GM21360 (cell line): ENCODE measurements around the gene KIF15.

Experiments
- ATAC-seq: cut with Tn5 transposase; IDR thresholded peaks from one replicate; pipeline ENCODE4 v1.9.1; 2021; ENCODE audit warnings: mild to moderate bottlenecking, moderate library complexity; ENCODE audit not compliant: unreplicated experiment

The KIF15 gene

DNA sequence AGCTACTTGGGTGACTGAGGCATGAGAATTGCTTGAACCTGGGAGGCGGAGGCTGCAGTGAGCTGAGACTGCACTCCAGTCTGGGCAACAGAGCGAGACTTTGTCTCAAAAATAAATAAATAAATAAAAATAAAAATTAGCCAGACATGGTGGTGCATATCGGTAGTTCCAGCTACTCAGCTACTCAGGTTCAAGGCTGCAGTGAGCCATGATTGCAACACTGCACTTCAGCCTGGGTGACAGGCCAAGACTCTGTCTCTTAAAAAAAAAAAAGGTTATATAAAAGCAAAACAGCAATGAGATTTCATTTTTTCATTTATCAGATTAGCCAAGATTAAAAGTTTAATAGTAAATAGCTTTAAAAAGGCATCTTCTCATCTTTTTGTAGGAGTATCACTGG lies 115.7 kb downstream of the KIF15 start:
- ATAC-seq = no peak

DNA sequence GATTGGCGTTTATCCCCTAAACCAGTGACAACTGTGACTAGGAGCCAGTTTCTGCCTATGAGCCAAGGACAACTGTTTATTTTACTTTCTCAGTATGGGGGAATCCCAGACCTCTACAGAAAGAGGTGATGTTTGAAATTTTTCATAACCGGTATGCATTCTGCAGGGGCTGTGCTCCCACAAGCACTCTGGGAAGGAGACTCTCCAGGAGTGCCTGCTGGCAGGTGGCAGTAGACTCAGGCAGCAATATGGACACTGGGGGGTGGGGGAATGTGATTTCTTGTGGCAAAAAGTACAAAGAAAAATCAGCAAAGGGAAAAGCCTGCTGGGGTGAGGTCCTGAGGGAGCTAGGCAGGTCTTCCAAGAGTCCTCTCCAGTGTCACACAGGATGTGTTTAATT lies 118.7 kb downstream of the KIF15 start:
- ATAC-seq = no peak

DNA sequence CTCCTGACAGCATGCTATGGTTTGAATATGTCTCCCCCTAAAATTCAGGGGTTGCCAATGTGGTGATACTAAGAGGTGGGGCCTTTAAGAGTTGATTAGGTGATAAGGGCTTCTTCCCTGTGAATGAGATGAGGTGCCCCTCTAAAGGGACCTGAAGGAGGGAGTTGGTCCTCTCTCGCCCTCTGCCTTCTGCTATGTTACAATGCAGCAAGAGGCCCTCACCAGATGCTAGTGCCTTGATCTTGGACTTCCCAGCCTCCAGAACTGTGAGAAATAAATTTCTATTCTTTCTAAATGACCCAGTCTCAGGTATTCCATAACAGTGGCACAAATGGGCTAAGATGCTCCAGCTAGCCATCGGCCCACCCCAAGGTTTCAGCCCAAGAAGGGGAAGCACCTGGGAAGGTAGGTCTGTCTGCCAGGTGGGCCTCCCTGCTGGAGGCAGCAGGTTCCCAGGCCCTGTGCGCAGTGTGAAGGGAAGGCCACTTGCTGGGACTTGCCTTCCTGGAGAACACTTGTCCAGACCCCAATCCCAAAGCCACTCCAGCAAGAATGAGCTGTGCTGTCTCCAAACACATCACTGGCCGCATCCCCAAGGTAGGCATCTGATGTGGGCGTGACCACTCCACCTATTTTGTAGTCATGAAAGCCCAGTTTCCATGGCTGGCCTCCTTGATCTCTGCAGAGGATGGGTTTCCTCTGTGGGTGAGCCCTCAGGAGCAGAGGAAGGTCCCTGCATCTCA lies 121.8 kb downstream of the KIF15 start:
- no peak for ATAC-seq

DNA sequence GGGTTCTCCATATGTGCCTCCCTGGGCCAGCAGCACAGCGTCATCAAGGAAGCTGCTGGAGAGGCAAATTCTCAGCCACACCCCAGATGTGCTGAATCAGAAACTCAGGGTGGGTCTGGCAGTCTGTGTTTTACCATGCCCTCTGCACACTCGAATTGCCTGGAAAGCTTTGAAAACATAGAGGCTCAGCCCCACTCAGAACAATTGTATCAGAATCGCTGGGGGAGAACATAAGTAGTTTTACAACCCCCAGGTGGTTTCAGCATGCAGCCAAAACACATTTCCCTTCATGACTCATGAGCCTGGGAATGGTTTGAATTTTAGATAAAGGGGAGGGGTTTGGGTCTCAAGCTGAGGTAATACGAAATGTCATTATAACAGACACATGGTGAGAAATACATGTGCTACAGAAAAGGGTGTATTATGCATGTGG lies 122.4 kb downstream of the KIF15 start:
- ATAC-seq = no peak

DNA sequence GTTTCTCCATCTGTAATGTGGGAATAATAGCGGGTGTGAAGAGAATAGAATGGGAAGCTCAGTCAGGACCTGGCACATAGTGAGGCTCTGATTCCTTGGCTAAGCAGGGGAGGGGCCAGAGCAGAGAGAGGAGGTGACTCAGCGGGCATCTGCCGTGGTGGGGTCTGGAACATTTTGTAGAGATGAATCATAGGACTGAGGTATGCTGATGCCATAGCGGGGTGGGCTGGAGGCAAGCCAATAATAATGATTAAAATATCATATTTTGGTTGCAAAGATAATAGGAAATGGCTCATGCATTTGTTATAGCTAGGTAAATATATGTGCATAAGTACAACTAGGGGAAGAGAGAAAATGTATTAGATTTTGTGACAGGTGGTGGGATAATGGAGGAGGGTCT lies 124.0 kb downstream of the KIF15 start:
- ATAC-seq = no peak

DNA sequence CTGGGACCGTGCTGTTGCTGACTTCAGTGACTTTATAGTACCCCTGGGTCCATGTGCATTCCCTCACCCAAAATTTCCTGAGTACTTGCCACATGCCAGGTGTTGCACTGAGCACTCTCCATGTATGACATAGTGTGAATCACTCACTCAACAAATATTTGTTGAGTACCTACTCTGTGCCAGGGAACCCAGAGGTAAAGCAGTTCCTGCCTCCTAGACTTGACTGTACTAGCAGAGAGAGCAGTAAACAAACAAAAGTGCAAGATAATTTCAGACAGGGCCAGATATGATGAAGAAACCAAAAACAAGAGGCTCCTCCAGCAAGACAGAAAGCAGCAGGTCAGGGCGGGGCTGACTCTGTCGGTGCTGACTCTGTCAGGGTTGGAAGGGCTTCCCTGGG lies 125.0 kb downstream of the KIF15 start:
- no peak for ATAC-seq

DNA sequence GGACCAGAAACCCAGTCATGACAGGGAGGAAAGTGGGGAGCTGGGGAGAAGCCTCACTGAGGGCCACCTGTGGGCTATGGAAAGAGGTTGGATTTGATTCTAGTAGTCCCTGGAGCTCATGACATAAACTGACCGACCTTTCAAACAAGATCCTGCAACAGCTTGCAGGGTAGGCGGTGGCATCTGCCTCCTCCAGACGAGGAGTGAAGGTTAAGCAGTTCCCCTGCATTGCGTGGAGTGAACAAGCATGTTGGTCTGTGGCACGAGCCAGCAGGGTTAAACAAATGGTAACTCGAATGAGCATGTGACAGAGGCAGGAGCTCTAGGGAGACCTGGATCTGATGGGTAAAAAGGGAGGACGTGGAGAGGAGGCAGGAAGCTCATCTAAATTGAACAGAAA lies 125.5 kb downstream of the KIF15 start:
- ATAC-seq = no peak

DNA sequence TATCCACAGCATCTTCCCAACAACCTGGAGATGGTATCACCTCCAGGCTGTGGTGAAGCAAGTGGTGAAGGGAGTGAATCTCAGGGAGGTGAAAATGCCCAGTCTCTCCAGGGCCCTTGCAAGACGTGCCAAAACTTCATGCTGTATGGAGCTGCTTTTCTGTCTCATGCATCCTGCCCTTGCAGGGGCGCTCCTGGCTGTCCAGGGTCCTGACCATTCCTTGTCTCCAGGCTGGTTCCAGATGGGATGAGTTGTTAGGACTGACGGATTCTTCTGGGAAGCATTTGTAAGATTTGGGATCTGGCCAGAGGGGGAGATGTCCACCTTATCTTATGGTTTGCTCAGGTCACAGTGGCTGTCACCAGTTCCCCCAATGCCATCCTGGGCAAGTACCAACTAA lies 128.7 kb downstream of the KIF15 start:
- no peak for ATAC-seq

DNA sequence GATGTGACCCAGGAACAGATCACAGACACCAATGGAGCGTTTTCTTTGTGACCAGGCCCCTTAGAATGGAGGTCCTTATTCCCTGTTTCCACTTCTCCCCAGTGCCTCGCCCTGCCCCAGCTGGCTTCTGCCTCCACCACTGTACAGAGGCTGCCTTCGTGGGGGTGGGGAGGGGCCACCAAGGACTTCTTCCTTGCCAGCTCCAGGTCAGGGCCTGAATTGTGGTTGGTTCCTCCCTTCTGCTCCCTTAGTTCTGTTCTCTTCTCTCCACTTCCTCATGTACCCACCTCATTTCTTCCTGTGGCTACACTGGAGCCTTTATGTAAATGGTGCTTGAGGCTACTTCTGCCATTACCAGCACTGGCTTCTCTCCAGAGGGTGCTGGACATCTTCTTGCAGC lies 129.3 kb downstream of the KIF15 start:
- ATAC-seq = no peak

DNA sequence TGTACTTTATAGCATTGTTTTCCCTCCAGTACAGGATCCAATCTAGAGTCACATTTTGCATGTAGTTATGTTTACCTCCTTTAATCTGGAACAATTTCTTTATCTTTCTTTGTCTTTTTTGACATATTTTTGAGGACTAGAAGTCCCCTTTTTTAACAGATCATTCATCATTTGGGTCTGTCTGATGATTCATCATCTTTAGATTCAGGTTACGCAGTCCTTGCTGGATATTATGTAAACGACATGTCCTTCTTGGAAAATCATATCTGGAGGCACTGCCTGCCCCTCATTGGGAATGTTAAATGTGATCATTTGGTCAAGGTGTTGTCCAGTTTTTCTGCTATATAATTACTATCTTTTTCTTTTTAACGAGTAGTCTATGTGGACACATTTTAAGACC lies 131.1 kb downstream of the KIF15 start:
- no peak for ATAC-seq

DNA sequence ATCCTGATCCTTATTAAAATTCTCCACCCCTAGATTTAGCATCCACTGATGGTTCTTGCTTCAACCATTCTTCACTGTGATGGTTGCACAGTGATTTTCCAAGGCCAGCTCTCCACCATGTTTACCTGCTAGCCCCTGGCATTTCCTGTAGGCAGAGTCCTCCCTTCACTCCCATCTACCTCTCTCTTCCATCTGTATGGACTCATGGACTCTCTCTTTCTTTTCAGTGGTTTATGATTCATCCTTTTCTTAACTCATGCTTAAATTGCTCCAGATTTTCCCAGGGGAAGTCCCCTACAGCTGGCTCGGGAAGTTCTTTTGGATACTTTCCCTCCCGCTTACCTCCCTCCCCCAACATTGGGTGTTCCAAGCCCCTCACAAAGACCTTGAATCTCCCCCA lies 131.5 kb downstream of the KIF15 start:
- no peak for ATAC-seq

DNA sequence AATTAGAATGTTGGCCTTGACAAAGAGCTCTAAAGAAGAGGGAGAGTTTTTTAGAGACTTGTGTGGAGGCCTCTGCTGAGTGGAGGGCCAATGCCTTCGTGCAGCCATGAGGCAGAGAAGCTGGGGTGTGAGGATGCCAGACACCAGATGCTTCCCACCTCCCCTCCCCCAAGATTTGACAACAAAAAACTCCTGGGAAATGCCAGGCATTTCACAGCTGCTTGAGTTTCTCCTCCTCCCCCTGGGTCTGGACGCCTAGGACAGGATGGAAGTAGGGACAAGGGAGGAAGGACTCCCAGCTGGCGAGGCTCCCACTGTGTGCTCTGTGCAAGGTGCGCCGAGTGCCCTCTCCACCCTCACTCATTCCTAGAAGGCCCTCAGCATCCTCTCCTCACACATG lies 132.9 kb downstream of the KIF15 start:
- no peak for ATAC-seq

DNA sequence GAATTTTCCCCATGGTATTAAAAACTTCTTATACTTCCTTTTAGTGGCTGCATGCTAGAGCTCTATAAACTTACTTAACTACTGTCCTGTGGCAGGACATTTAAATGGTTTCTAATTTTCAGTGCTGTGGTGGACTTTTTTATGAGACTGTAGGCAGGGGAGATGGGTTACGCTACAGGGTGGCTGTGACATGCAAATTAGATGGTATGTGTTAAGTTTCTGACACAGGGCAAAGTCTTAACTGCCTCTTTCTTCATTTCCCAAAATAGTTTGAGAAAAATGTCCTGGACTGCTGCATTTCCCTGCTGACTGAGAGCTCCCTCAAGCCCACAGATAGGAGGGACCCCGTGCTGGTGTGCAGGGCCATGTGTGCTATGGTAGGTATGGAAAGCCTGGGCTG lies 134.8 kb downstream of the KIF15 start:
- ATAC-seq = no peak

DNA sequence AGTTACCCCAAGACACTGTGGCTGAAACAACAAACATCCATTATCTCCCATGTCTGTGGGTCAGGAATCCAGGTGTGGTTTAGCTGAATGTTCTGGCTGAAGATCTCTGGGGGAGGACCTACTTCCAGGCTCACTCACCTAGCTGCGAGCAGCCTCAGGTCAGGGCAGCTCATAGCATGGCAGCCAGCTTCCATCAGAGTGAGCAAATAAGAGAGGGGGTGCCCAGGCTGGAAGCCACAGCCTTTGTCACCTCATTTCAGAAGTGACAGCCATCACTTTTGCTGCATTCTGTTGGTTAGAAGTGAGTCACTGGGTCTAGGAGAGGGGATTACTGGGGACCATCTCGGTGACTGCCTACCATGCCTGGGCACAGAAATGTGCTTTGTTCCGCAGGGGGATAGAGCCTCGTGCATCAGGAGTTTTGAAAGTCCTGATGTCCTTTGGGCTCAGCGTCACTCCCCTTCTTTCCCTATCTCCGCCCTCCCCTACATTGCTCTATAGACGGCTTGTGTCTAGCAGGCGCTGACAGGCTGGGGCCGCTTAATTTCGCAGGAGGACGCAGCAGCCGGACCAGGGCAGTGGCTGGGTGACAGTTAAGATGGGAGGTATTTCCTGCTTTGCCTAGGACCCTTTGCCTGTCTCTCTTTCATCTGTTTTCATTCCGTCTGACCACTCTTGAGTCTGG lies 138.2 kb downstream of the KIF15 start:
- ATAC-seq = no peak

DNA sequence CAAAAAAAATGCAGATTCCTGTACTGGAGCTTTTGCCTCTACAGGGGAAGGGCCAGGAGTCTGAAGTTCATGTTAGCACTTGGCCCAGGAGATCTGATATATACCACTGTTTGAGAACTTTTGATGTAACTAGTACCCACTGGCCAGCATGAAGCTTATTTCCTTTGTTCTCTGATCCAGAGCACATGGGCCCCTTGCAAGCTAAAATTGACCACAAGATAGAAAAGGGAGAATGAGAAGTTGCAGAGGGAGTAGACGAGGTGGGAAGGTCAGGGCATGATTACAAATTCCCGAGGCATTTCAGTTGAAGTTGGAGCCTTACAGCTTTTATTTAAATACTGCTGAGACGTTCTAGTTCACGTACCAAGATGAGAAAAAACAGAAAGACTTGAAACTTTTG lies 141.0 kb downstream of the KIF15 start:
- no peak for ATAC-seq
